Effector CD4-positive, alpha-beta T cell (primary cell): ENCODE measurements around the gene PARD6B.
"Not testable (repeated sequence)": the region's sequence is repeated elsewhere in the genome, so short reads cannot be mapped to it uniquely, and the experiment has no call there.

ENCODE experiments used
- DNase-seq: peaks from one replicate; pipeline ENCODE4 v3.0.0-alpha.2; 2020

PARD6B gene

DNA sequence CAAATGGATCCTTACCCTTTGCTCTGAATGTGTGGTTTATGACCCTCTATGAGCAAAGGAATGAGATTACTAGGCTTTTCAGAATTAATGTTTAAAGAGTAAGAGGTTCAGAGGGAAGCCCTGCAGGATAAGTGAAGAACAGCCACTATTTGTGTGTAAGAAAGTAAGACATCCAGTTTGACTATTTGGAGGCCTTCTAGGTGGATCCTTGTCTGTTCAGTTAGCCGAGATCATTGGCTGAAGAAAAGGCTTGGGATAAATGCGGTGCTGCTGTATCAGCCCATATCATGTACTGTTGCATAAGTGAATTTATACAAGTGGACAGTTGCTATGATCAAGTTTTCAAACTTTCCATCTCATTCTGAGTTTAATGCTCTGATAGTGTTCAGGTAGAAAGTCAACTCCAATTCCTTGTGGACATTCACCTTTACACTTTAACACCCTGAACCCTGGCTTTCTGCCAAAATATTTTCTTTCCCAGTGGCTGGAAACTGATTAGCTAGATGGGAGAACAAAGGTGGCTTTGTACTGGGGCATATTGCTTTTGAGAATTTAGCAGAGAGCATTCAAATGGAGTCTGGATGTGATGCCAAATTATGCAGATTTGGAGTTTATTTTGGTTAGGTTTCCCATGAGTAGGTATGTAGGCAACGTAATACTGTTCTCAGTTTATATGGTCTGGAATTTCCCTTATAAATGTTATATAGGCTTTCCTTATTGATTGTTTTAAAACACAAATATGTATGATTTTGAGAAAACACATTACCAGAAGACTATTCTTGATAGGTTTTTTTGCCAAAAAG lies 15.0 kb downstream of the PARD6B start:
- DNase-seq: no peak

DNA sequence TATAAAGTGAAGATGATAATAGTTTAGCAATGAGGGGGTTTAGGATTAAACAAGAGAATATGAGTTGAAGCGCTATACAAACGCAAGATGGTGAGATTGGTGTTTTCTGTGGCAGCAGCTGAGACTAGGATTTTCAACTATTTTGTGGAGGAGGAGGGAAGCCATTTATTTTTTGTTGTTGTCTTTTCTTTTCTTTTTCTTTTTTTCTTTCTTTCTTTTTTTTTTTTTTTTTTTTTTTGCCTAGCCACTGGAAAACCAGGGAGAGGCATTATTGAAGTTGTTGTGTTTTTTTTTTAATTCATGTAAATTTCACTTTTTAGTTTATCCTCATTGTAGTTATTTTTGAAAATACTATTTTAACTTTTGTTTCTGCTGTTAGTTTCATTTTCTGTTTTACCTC lies 15.9 kb downstream of the PARD6B start:
- DNase-seq: no peak

DNA sequence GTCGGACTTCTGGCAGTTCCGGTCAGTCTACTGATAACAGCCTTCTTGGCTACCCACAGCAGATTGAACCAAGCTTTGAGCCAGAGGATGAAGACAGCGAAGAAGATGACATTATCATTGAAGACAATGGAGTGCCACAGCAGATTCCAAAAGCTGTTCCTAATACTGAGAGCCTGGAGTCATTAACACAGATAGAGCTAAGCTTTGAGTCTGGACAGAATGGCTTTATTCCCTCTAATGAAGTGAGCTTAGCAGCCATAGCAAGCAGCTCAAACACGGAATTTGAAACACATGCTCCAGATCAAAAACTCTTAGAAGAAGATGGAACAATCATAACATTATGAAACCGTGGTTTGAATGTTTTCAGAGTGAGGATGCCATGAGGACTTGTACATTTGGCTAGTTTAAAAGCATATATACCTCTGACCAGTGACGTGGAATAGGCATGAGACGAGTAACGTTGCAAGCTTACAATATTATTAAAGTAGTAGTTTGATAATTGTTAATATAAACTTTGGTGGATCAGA lies 18.8 kb downstream of the PARD6B start:
- DNase-seq: no peak

DNA sequence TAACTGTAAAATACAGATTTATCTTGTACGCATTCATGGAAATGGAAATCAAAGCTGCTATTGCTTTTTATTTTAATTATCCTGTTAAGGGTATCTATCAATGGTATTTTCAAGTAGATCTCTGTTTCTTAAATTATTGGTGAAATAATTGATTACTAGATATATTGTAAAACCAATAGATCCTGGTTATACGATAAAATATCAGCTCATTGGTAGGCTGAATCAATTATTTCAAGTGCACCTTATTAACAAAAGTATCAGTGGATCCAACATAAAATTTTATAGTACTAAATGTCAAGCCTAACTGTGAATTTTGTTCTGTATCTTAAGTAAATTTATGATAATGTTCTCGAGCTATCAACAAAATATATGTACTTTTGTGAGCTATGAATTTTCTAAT lies 21.8 kb downstream of the PARD6B start:
- no peak for DNase-seq

DNA sequence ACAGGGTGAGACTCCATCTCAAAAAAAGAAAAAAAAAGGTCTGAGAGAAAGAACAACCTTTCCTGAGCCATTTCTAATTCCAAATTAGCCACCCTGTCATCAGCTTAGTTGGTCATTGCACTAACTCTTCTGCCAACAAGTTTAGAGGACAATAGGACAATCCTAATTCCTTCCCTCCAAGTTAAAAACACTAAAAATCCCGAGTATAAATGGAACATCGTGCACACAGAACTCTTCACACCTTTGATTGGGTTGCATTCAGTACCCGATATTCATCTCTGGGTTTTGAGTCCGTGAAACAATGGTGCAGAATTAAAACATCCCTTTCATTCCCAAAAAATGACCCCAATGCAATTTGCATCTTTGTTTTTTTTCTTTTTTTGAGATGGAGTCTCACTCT lies 23.0 kb downstream of the PARD6B start:
- no peak for DNase-seq

DNA sequence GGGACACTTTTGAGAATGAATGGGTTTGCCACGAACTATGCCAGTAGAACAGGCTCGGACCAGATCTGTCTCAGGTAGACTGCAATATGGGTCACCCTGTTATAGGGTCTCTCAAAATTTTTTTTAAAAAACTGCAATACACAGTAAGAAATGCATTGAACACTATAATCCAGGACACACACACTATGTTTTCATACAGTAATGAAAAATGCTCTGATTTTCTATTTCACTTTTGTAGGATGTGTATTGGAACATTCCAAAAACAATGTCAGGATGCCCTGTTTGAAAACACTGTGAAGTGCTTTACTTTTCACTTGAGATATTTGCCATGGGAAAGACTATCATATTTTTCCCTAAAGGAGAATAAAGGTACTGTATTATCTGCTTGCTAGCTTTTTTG lies 25.1 kb downstream of the PARD6B start:
- no peak for DNase-seq

DNA sequence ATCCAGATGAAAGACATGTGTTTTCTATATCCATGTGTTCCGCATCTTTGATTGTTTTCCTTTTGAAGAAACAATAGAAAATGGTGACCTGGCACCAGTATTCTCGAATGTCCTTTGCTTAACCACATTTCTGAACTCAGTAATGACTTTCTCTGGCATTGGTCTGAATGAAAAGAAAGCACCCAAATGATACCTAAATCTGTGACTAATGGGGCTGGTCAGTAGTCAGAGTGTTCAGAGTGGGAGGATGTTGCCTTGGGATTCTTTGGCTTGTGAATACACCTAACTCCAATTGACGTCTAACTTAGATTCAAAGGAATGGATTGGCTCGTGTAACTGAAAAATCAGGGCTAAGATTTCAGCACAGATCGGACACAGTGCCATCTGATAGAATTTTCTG lies 27.1 kb downstream of the PARD6B start:
- no peak for DNase-seq

DNA sequence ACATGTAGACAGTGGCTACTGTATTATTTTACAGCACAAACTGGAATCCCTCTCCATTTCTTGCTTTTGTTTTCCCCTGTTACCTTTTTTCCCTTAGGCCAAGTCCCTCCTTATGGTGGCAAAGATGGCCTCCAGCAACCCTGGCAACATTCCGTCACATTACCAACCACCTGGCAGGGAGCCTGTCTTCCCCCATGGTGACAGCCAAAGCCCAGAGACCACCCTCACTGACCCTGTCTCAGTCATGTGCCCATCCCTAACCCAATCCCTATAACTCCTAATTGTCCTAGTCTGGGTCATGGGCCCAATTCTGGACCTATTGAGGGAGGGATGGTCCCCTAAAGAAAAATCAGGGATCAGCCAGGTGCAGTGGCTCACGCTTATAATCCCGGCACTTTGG lies 27.6 kb downstream of the PARD6B start:
- no peak for DNase-seq

DNA sequence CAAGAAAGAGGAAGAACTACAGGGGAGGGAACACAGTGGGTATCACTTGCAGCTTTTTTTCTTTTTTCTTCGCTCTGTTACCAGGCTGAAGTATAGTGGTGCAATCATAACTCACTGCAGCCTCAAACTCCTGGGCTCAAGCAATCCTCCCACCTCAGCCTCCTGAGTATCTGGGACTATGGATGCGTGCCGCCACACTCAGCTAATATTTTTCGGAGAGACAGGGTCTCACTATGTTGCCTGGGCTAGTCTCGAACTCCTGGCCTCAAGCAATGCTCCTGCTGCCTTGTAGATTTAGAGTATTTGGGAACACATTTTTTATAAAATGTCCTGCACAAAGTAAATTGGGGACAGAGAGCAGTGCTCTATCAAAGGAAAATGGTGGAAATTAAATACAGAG lies 28.3 kb downstream of the PARD6B start:
- no peak for DNase-seq

DNA sequence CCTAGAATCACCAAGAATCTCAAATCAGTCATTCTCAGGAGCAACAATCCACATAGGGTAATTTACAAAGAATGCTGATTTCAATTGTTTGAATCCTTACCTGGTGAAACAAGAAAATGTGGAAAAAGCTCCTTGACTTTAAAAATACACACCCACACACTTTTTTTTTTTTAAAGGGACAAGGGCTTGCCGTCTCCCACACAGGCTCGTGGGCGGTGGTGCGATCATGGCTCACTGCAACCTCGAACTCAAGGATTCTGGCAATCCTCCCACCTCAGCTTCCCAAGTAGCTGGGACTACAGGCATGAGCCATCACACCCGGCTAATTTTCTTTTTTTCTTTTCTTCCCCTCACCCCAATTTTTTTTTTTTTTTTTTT lies 30.7 kb downstream of the PARD6B start:
- no peak for DNase-seq

DNA sequence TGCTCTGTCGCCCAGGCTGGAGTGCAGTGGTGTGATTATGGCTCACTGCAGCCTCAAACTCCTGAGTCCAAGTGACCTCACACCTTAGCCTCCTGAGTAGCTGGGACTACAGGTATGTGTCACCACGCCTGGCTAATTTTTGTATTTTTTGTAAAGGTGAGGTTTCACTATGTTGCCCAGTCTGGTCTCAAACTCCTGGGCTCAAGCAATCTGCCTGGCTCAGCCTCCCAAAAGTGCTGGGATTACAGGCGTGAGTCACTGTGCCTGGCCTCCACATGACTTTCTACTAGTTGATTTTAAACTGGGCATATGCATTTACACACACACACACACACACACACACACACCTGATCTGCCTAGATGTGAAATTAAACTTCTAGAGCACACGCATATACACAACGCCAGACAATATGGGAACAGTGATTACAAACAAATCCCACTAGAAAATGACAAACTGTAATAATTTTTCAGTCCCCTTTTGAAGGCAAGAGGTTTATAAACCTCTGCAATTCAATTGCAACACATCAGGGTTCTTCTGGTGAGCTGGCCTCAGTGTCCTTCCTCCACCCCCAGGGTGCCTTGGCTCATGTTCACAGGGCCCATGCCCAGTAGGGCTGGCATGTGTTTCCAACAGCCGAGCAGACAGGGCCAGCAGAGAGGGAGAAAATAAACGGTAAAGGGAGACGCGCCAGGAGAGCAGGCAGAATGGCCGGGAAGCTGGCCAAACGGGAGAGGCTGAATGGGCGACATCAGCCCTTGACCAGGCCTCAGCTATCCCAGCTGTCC lies 31.2 kb downstream of the PARD6B start:
- DNase-seq: no peak

DNA sequence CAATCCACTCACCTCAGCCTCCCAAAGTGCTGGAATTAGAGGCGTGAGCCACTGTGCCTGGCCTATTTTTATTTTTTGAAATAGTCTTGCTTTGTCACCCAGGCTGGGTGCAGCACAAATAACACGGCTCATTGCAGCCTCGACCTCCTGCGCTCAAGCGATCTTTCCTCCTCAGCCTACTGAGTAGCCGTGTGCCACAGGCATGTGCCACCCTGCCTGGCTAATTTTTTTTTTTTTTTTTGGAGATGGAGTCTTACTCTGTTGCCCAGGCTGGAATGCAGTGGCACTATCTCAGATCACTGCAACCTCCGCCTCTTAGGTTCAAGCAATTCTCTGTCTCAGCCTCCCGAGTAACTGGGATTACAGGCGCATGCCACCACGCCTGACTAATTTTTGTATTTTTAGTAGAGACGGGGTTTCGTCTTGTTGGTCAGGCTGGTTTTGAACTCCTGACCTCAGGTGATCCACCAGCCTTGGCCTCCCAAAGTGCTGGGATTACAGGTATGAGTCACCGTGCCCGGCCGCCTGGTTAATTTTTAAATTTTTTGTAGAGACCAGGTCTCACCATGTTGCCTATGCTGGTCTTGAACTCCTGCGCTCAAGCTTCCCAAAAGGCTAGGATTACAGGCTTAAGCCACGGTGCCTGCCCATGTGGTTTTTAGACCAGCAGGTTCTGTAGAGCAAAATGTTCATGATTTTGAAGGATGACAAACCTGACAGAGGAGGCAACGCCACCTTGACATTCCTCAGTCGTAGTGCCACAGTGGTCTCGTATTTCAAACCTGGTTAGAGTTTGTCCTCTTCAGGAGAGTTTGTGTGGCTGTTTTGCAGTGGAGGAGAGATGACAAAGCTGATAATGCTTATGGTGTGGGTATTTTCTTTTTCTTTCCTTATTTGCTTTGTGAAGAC lies 32.4 kb downstream of the PARD6B start:
- DNase-seq: not testable (repeated sequence)

DNA sequence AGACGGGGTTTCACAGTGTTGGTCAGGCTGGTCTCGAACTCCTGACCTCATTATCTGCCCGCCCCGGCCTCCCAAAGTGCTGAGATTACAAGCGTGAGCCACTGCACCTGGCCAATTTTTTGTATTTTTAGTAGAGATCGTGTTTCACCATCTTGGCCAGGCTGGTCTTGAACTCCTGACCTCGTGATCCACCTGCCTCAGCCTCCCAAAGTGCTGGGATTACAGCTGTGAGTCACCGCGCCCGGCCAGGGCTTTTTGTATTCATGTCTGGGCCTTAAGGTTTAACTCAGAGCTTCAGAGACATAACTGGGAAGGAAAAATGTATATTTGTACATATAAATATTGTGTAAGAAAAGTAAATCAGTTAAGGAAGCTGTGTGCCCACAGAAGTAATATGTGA lies 33.9 kb downstream of the PARD6B start:
- not testable (repeated sequence) for DNase-seq

DNA sequence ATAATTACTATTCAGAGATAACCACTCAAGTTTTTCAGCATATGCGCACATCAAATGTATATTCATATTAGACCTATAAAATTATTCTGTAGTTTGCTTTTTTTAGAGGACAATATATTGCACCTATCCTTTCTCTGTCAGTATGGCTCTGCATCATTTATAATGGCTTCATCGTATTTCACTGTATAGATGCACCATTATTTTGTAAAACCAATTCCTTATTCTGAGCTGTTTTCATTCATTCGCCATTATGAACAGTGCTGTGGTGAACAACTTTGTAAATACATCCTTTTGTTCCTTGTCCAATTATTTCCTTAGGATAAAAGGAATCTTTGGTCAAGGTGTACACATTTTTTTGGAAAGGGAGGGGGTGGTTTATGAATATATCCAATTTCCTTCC lies 34.3 kb downstream of the PARD6B start:
- no peak for DNase-seq

DNA sequence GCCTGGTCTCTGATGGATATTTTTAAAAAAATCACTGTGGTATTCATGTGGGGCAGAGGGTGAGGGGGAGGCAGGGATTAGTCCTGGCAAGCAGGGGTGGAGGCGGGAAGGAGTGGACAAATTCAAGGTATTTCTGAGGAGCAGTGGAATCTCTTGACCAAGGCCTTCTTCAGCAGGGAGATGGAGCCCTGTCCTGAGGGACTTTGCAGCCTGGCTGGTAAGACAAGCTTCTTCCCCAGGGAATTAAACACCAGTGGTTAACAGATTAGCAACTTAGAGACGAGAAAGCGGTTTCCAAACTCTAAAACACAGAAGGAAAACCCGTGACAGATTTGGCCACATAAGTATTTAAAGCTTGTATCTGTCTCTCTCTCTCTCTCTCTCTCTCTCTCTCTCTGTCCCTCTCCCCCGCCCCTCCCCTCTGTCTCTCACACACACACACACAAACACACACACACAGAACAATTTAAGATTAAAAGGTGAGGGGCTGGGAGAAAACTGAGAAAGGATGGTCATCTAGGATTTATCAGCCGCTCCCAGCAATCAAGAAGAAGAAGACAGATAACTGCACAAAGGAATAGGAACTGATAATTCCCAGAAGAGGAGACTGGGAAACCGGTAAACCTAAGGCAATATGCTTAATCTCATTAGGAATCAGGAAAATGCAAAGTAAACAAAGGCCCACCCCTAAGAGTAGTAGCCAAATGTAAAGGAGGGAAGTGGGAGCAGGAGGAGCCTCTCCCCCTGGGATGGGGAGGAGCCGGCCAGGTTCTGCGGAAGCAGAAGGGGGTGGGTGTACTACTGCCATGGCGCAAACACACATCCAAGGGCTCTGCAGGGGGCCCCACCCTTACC lies 35.8 kb downstream of the PARD6B start:
- not testable (repeated sequence) for DNase-seq

DNA sequence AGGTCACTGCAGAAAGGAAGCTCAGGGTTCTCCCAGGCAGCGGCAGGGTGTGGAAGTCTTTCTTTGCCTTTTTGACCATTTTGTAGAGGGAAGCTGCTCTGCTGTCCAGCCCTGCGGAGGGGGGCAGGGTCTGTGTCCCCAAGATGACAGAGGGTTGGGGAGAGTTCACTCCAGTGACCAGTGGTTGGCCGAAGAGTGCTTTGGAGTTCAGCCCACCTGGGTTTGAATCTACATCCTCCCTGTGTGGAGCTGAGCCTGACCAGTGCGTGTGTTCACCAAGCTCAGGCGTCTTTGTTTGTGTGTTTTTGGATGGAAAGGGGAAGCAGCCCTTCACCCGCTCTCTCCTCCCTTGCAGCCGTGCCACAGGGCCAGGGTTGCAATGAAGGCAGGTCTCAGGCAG lies 37.6 kb downstream of the PARD6B start:
- not testable (repeated sequence) for DNase-seq

DNA sequence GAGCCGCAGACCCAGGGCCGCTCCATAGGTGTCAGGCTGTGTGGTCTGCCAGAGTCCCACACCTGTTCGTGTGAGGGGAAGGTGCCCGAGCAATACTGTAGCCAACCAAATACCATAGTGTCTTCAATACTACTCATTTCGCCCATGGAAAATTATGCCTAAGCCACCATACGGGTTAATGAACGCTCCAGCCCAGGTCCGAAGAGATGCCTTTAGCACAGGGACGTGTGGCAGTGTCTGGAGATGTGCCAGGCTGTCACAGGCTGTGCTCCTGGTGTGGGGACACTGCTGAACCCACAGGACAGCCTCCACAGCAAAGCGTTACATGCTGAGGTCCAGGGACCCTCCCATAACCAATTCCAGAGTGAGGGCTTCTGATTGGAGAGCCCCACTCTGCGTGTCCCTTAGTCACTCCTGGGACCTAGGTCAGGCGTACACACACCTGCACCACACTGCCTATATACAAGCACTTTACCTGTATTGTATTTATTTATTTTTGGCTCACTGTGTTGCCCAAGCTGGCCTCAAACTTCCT lies 38.2 kb downstream of the PARD6B start:
- DNase-seq: not testable (repeated sequence)

DNA sequence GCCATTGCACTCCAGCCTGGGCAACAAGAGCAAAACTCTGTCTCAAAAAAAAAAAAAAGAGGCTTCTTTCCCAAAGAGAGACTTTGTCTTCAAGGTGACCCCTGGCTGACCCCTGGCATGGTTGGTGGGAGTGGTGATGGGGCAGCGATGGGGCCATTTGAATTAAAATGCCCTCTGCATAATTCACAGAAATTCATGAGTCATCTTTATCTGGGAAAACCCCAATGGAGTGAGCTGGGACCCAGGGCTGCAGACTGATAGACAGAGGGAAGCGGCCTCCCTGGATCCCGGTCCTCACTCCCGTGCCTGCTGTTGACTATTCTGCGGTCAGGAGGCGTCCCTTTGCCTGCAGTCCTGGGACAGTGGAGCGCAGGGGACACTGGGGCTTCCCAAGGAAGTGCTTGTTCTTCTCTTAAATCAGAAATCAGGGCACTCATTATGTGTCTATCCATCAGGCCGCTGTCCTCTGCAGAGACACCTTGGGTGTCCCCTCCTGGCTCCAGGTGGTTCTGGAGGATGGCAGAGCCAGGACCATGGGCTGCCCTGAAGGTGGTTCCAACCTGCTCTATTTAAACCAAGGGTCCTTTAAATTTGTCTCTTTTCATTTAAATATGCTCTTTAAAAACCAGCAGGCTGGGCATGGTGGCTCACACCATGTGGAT lies 40.2 kb downstream of the PARD6B start:
- DNase-seq: not testable (repeated sequence)

DNA sequence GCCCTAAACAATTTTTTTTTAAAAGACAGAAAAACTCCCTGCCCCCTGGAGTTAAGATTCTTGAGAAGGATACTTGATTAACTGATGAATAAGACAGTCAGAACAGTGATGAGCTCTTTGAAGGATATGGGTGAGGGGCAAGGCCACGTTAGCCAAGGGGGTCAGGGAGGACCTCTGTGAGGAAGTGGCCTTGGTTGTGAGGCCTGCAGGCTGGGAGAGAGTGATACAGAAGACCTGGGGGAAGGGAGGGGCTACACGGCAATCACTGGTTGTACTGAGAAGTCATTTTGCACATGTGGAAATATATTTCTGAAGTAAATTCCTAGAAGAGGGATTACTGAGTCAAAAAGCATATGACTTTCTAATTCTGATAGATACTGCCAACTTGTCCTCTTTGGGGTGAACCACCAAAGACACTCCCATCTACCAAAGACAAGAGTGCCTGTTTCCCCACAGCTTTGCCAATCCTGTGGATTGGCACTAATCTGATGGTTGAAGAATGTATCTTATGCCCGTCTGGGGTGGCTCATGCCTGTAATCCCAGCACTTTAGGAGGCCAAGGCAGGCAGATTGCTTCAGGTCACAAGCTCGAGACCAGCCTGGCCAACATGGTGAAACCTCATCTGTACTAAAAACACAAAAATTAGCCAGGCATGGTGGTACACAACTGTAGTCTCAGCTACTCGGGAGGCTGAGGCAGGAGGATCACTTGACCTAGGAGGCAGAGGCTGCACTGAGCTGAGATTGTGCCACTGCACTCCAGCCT lies 41.2 kb downstream of the PARD6B start:
- no peak for DNase-seq

DNA sequence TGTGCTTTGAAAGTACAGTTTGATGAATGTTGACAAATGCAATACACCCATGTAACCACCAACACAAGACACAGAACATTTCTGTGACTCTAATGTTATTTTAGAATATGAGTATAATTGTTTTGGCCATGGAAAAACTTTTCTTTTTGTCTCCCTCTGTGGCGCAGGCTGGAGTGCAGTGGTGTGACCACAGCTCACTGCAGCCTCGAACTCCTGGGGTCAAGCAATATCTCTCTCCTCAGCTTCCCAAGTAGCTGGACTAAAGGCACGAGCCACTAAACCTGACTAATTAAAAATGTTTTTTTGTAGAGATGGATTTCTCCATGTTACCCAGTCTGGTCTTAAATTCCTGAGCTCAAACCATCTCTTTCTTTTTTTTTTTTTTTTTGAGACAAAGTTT lies 43.1 kb downstream of the PARD6B start:
- DNase-seq: no peak
